ENCODE data around the gene FAM151B.
"Not testable (repeated sequence)": the region's sequence is repeated elsewhere in the genome, so short reads cannot be mapped to it uniquely, and the experiment has no call there.

Gene FAM151B

GRCh38 chr5:80487829-80488721, at the start of gene FAM151B:
TSS of gene FAM151B (plus strand) at chr5:80488100. CDS start at chr5:80488124, 24 bp downstream.
- DNase-seq, result peak; percentile 33 to 67 (median 48)

GRCh38 chr5:80438739-80439138, 49.2 kb upstream of the FAM151B start:
- no peak for DNase-seq

GRCh38 chr5:80439213-80439612, 48.7 kb upstream of the FAM151B start:
- no peak for DNase-seq

- no peak for DNase-seq
Observed at GRCh38 chr5:80442742-80443141, 45.2 kb upstream of the FAM151B start.

- DNase-seq, result no peak
Observed at GRCh38 chr5:80453366-80453765, 34.5 kb upstream of the FAM151B start.

- no peak for DNase-seq
Observed at GRCh38 chr5:80463269-80463668, 24.6 kb upstream of the FAM151B start.

GRCh38 chr5:80466669-80467485, 21.0 kb upstream of the FAM151B start:
- DNase-seq, result no peak

- DNase-seq, result no peak
Observed at GRCh38 chr5:80468131-80468530, 19.8 kb upstream of the FAM151B start.

- DNase-seq, result not testable (repeated sequence)
Observed at GRCh38 chr5:80470631-80471030, 17.3 kb upstream of the FAM151B start.

GRCh38 chr5:80474929-80475328, 13.0 kb upstream of the FAM151B start:
- DNase-seq, result no peak

GRCh38 chr5:80479713-80480112, 8.2 kb upstream of the FAM151B start:
- no peak for DNase-seq

GRCh38 chr5:80480354-80480753, 7.5 kb upstream of the FAM151B start:
- DNase-seq, result no peak

- DNase-seq, result peak in 1 of 4 experiments; percentile 5
Observed at GRCh38 chr5:80481019-80481893, 6.6 kb upstream of the FAM151B start.

GRCh38 chr5:80482578-80482977, 5.3 kb upstream of the FAM151B start:
- no peak for DNase-seq

- no peak for DNase-seq
Observed at GRCh38 chr5:80483636-80484232, 4.2 kb upstream of the FAM151B start.

- no peak for DNase-seq
Observed at GRCh38 chr5:80487444-80487828, 464 bp upstream of the FAM151B start.

- no peak for DNase-seq
Observed at GRCh38 chr5:80491296-80491695, 3.4 kb downstream of the FAM151B start.

GRCh38 chr5:80492741-80493140, 4.8 kb downstream of the FAM151B start:
- no peak for DNase-seq

GRCh38 chr5:80493443-80493842, 5.5 kb downstream of the FAM151B start:
- DNase-seq, result not testable (repeated sequence)

GRCh38 chr5:80495891-80496290, 8.0 kb downstream of the FAM151B start:
- DNase-seq, result no peak

GRCh38 chr5:80502800-80503199, 14.9 kb downstream of the FAM151B start:
- DNase-seq, result no peak

GRCh38 chr5:80503641-80504040, 15.7 kb downstream of the FAM151B start:
- no peak for DNase-seq

Data from activated naive CD4-positive, alpha-beta T cell (primary cell).